Stimulated activated CD8-positive, alpha-beta memory T cell treated with anti-CD3 and anti-CD28 coated beads, Interleukin-15, amount 100 ng/mL, for 48 hours (primary cell): ENCODE measurements around the gene DNAJA2.
A peak's percentile ranks its signal among the peaks of the same experiment; 100 is the strongest.
"Not testable (repeated sequence)": the region's sequence is repeated elsewhere in the genome, so short reads cannot be mapped to it uniquely, and the experiment has no call there.

Experiments used
- DNase-seq, 2 donors: peaks; one replicate each; pipeline ENCODE4 v3.0.0-alpha.2; 2020; ENCODE audit warnings: low read depth in 2 of 2

DNAJA2 gene

GRCh38 chr16:46975165-46975564 is 1.7 kb upstream of the DNAJA2 start:
- DNase-seq: no peak

GRCh38 chr16:46974352-46974751 is 878 bp upstream of the DNAJA2 start:
- DNase-seq: no peak

GRCh38 chr16:46973996-46974324 is 486 bp upstream of the DNAJA2 start:
- no peak for DNase-seq

GRCh38 chr16:46972429-46973206 is 856 bp downstream of the DNAJA2 start:
- peak in 1 of 2 donors; percentile 40 for DNase-seq

- DNase-seq: no peak
These were observed 2.2 kb downstream of the DNAJA2 start for GRCh38 chr16:46971271-46971670.

GRCh38 chr16:46970089-46970488 is 3.4 kb downstream of the DNAJA2 start:
- DNase-seq: no peak

- DNase-seq: no peak
These were observed 5.4 kb downstream of the DNAJA2 start for GRCh38 chr16:46968063-46968435.

GRCh38 chr16:46962629-46963028 is 10.8 kb downstream of the DNAJA2 start:
- no peak for DNase-seq

- DNase-seq: no peak
These were observed 11.8 kb downstream of the DNAJA2 start for GRCh38 chr16:46961373-46962353.

- no peak for DNase-seq
These were observed 18.9 kb downstream of the DNAJA2 start for GRCh38 chr16:46954562-46954961.

- DNase-seq: no peak
These were observed 23.5 kb downstream of the DNAJA2 start for GRCh38 chr16:46950009-46950408.

- no peak for DNase-seq
These were observed 24.1 kb downstream of the DNAJA2 start for GRCh38 chr16:46949241-46949892.

- DNase-seq: no peak
These were observed 24.8 kb downstream of the DNAJA2 start for GRCh38 chr16:46948548-46949166.

GRCh38 chr16:46947900-46948547 is 25.4 kb downstream of the DNAJA2 start:
- no peak for DNase-seq

- DNase-seq: not testable (repeated sequence)
These were observed 28.8 kb downstream of the DNAJA2 start for GRCh38 chr16:46944713-46945112.

GRCh38 chr16:46937536-46937935 is 35.9 kb downstream of the DNAJA2 start:
- DNase-seq: no peak

GRCh38 chr16:46932802-46933201 is 40.7 kb downstream of the DNAJA2 start:
- DNase-seq: no peak

GRCh38 chr16:46930861-46931260 is 42.6 kb downstream of the DNAJA2 start:
- no peak for DNase-seq

- peak; percentile 22 to 30 for DNase-seq
These were observed 43.8 kb downstream of the DNAJA2 start for GRCh38 chr16:46929378-46930332.

- no peak for DNase-seq
These were observed 44.7 kb downstream of the DNAJA2 start for GRCh38 chr16:46928811-46929210.
